ENCODE data around the gene C6.

The C6 gene

GRCh38 chr5:41115281-41115680 lies 98.1 kb downstream of the C6 start:
- no peak for DNase-seq

GRCh38 chr5:41112486-41113455 lies 100.6 kb downstream of the C6 start:
- no peak for DNase-seq

- no peak for DNase-seq
Measured at GRCh38 chr5:41109186-41109585, 104.1 kb downstream of the C6 start.

GRCh38 chr5:41102341-41102740 lies 111.0 kb downstream of the C6 start:
- DNase-seq, result no peak

GRCh38 chr5:41097642-41098041 lies 115.7 kb downstream of the C6 start:
- DNase-seq, result no peak

GRCh38 chr5:41095324-41096101 lies 117.8 kb downstream of the C6 start:
- no peak for DNase-seq

GRCh38 chr5:41094871-41095270 lies 118.5 kb downstream of the C6 start:
- DNase-seq, result no peak

GRCh38 chr5:41093803-41094202 lies 119.5 kb downstream of the C6 start:
- no peak for DNase-seq

Measured in inflammatory macrophage treated with lipopolysaccharide for 4 hours (primary cell).